GM12878 (cell line): Measurements from ENCODE around the gene CHRM3.

Experiments
- SMC3 ChIP-seq: IDR thresholded peaks from 2 replicates; pipeline ENCODE4 v1.6.1; 2011; ENCODE audit warnings: low read length, improper control_type of control experiment, borderline replicate concordance
- TF ChIP-seq, protein P1 (sequence below), 3 experiments: IDR thresholded peaks in 2 of 3; conservative IDR thresholded peaks in 1 of 3; 2 replicates each; pipeline ENCODE4 v1.5.1; 2011; ENCODE audit warnings: low read depth in 3 of 3, low read length in 3 of 3, mild to moderate bottlenecking in 3 of 3, control low read depth in 2 of 3, moderate library complexity in 2 of 3, inconsistent platforms in 1 of 3, mixed read lengths in 1 of 3; ENCODE audit not compliant: control insufficient read depth in 2 of 3, insufficient read depth in 1 of 3; ENCODE audit errors: extremely low read depth in 1 of 3

DNA sequence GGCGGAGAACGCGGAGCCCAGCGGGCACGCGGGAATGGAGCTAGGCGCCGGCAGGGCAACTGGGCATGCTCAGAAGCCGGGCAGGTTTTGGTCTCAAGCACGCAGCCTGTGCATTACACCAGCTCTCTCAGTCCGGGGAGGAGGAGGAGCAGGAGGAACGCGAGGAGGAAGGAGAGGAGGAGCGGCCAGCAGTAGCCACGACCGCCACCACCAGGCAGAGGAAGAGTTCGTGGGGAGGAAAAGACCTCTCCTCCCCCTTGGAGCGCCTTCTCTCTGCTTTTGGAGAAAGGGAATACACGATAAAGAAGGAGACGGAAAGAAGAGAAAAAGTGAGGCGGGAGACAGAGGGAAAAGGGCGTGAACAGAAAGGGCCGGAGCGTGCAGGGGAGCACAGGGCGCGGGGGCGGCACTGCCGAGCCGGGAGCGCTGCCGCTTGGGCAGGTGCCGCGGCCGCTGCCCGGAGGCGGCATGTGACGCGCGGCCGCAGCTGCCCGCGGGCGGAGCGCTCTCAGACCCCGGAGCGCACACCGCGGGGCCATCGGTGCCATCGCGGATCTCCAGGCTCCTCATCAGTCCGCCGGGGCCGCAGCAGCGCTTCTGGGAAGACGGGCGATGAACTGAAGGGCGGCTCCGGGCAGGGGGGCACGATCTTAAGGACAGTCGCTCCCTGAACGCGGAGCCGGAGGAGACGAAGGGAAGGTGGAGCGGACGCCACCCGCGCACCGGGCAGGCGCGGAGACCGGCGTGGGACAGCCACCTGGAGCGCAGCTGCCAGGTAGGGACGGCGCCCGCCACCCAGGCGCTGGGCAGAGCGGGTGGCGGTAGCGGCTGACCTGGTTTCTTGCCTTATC lies at the start of gene CHRM3:
- TF ChIP-seq SMC3: no peak
- TF ChIP-seq, protein P1, sequence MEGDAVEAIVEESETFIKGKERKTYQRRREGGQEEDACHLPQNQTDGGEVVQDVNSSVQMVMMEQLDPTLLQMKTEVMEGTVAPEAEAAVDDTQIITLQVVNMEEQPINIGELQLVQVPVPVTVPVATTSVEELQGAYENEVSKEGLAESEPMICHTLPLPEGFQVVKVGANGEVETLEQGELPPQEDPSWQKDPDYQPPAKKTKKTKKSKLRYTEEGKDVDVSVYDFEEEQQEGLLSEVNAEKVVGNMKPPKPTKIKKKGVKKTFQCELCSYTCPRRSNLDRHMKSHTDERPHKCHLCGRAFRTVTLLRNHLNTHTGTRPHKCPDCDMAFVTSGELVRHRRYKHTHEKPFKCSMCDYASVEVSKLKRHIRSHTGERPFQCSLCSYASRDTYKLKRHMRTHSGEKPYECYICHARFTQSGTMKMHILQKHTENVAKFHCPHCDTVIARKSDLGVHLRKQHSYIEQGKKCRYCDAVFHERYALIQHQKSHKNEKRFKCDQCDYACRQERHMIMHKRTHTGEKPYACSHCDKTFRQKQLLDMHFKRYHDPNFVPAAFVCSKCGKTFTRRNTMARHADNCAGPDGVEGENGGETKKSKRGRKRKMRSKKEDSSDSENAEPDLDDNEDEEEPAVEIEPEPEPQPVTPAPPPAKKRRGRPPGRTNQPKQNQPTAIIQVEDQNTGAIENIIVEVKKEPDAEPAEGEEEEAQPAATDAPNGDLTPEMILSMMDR (IDR thresholded peaks at IDR 0.05 in 2 of 3, conservative IDR thresholded peaks at IDR 0.05 in 1 of 3; ENCODE audit: control insufficient read depth in 2 of 3, extremely low read depth in 1 of 3, insufficient read depth in 1 of 3, low read depth in 3 of 3, low read length in 3 of 3): no peak
